ENCODE measurements around the gene BTBD17.

Gene BTBD17

DNA sequence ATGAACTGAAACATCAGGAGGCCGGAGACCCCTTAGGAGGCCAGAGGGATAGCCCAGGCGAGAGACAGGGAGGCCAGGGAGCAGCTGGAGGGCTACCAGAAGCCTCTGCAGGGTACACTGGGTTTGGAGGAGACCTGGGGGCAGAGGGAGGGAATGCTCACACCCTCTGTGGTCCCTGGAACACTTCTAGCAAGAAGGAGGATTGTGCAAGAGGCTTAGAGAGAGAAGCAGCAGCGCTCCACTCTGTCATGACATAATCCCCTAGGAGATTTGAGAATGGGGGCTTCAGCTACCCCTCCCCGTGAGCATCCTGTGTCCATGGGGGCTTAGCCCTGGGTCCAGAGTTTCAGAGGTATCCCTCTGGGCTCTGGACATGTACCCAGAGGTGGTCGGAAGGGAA lies 21.5 kb upstream of the BTBD17 start:
- TF ChIP-seq, protein P1, sequence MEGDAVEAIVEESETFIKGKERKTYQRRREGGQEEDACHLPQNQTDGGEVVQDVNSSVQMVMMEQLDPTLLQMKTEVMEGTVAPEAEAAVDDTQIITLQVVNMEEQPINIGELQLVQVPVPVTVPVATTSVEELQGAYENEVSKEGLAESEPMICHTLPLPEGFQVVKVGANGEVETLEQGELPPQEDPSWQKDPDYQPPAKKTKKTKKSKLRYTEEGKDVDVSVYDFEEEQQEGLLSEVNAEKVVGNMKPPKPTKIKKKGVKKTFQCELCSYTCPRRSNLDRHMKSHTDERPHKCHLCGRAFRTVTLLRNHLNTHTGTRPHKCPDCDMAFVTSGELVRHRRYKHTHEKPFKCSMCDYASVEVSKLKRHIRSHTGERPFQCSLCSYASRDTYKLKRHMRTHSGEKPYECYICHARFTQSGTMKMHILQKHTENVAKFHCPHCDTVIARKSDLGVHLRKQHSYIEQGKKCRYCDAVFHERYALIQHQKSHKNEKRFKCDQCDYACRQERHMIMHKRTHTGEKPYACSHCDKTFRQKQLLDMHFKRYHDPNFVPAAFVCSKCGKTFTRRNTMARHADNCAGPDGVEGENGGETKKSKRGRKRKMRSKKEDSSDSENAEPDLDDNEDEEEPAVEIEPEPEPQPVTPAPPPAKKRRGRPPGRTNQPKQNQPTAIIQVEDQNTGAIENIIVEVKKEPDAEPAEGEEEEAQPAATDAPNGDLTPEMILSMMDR (IDR thresholded peaks at IDR 0.05): no peak
- DNase-seq: no peak
- Mint-ChIP-seq H3K36me3 (ENCODE audit: low read depth) (no peaks in the 10 kb centered on the region), H3K27ac (no peak overlapping the region), H3K4me1 (peaks cover 22% of the 10 kb centered on the region), H3K9me3 (no peaks in the 10 kb centered on the region), H3K4me3 (no peak overlapping the region), H3K27me3 (ENCODE audit: low read depth, poor library complexity) (peaks cover 18% of the 10 kb centered on the region)

DNA sequence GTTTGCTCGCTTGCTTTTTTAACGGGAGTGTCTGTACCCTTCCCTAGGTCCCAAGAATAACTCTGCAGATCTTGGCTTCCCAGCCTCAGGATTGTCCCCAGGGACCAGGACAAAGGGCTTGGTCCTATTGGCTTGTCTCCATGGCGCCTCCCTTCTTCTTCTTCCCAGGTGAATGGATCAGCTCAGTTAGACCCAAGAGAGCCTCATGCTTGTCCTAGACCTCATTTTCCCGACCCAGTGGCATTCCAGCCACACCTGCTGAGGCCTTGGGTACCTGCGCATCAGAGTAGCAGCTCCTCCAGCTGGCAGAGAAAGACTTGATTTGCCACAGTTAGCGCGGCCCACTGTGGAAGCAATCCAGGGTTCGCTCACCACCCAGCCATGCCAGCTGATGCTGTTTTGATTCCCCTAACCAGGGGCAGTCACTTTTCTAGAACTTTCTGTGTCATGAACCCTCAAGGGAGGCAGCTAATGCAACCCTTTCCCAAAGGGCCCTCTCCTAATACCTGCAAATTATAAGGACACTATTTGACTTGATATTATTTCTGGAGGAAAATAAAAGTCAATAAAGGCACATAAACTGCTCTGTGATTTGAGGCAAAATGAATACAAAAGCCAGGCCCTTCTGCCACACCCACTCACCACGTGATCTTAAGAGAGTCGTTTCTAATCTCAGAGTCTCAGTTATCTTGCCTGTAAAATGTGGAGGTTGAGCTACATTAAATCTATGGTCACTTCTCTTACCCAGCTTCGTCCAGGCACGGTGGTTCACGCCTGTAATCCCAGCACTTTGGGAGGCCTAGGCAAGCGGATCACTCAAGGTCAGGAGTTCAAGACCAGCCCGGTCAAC lies 19.5 kb upstream of the BTBD17 start:
- TF ChIP-seq, protein P1 (IDR thresholded peaks at IDR 0.05): no peak
- Mint-ChIP-seq H3K4me1 (peaks cover 18% of the 10 kb centered on the region), H3K4me3 (no peak overlapping the region), H3K36me3 (ENCODE audit: low read depth) (no peaks in the 10 kb centered on the region), H3K9me3 (no peaks in the 10 kb centered on the region), H3K27me3 (ENCODE audit: low read depth, poor library complexity) (peaks cover 21% of the 10 kb centered on the region), H3K27ac (no peak overlapping the region)
- DNase-seq: no peak

DNA sequence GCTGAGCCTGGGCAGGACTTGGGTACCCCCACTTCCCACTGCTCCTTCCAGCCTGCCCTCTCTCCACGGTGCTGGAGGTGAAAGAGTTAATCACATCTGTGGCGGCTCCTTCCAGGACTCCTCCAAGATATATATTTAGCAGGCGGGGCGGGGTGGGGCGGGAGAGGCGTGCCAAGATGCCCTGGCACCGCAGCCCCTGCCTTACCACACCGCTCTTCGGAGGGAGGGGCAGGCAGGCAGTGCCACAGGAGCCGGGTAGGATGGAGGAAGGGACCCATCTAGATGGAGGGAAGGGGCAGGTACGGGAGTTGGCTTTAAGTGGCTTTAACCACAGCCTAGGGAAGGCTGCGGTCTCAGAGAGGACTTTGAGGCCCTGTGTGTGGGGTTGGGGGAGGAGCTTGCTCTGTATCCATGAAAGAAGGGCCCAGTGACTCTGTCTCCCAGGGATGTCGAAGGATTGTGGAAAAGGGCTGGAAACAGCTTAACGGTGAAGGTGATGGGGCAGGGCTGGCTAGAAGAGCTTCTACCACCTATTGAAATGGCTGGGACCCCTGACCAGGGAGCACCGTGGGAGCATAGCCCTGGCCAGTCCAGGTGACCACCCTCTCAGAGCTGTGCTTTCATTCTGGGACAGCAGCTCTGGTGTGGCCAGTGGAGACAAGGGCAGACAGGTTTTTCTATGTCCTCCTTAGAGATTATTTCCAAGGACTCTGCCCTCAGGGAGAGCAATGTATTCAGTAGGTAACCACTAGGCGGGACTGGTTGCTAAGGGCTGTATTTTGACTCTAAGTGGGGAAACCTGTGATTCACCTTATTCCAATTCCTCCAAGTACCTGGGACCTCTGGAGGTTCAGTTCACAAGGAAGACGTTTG lies 18.7 kb upstream of the BTBD17 start:
- TF ChIP-seq, protein P1 (IDR thresholded peaks at IDR 0.05): no peak
- Mint-ChIP-seq H3K27ac (peak overlapping the region; percentile 23), H3K27me3 (ENCODE audit: low read depth, poor library complexity) (peaks cover 27% of the 10 kb centered on the region), H3K4me1 (peaks cover 18% of the 10 kb centered on the region), H3K36me3 (ENCODE audit: low read depth) (no peaks in the 10 kb centered on the region), H3K9me3 (no peaks in the 10 kb centered on the region), H3K4me3 (no peak overlapping the region)
- no peak for DNase-seq

DNA sequence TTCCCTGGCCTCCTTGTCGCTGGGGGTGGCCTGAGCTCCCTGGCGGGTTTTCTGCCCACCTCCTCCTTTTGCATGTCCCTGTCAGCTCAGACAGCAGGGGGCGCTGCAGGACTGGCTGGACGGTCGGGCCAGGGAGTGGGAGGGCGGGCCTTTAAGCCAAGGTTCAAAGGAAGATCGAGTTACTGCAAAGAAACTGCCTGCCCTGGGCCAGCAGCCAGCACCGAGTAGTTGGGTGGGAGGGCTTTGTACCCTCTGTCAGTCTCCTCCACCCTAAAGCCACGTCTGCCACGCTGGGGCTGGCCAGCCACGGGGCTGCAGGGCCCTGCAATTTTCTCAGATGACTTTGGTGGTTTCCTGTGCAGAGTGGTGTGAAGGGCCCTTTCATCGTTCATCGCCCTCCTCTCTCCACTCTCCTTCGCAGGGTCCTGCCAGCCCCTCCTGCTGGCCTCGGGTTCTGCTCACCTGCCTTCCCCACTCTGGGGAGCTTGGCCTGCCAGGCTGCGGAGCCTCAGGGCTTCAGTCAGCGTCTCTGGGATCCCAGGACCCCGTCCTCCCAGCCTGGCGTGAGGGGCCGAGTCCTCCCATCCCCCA lies 17.9 kb upstream of the BTBD17 start:
- H3K4me3 Mint-ChIP-seq: no peak overlapping the region
- H3K36me3 Mint-ChIP-seq (ENCODE audit: low read depth): no peaks in the 10 kb centered on the region
- peak; percentile 100 for DNase-seq
- no peaks in the 10 kb centered on the region for H3K9me3 Mint-ChIP-seq
- TF ChIP-seq, protein P1 (IDR thresholded peaks at IDR 0.05): peak; percentile 95
- H3K4me1 Mint-ChIP-seq: peaks cover 18% of the 10 kb centered on the region
- no peak overlapping the region for H3K27ac Mint-ChIP-seq
- peaks cover 27% of the 10 kb centered on the region for H3K27me3 Mint-ChIP-seq (ENCODE audit: low read depth, poor library complexity)

DNA sequence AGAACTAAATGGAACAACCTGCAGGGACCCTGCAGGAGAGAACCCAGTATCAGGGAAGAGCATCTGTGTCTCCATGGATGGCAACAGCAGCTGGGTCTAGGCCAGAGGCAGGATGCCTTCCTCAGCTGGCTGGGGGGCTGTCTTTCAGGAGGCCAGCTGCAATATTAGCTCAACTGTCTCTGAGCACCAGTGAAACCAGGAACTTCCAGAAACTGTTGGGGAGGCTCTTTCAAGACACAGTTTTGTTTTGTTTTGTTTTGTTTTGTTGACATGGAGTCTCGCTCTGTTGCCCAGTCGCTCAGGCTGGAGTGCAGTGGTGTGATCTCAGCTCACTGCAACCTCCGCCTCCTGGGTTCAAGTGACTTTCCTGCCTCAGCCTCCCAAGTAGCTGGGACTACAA lies 13.2 kb upstream of the BTBD17 start:
- H3K27ac Mint-ChIP-seq: no peak overlapping the region
- peaks cover 14% of the 10 kb centered on the region for H3K4me1 Mint-ChIP-seq
- no peak overlapping the region for H3K4me3 Mint-ChIP-seq
- no peaks in the 10 kb centered on the region for H3K9me3 Mint-ChIP-seq
- H3K27me3 Mint-ChIP-seq (ENCODE audit: low read depth, poor library complexity): peaks cover 42% of the 10 kb centered on the region
- no peak for DNase-seq
- TF ChIP-seq, protein P1 (IDR thresholded peaks at IDR 0.05): no peak
- no peaks in the 10 kb centered on the region for H3K36me3 Mint-ChIP-seq (ENCODE audit: low read depth)
